HG02642 (cell line): ENCODE data around the gene NFX1.
"Not testable (repeated sequence)": the region's sequence is repeated elsewhere in the genome, so short reads cannot be mapped to it uniquely, and the experiment has no call there.

Source experiments
- ATAC-seq: cut with Tn5 transposase; IDR thresholded peaks from one replicate; pipeline ENCODE4 v1.9.1; 2021; ENCODE audit warnings: mild to moderate bottlenecking; ENCODE audit not compliant: unreplicated experiment, poor library complexity

The NFX1 gene

DNA sequence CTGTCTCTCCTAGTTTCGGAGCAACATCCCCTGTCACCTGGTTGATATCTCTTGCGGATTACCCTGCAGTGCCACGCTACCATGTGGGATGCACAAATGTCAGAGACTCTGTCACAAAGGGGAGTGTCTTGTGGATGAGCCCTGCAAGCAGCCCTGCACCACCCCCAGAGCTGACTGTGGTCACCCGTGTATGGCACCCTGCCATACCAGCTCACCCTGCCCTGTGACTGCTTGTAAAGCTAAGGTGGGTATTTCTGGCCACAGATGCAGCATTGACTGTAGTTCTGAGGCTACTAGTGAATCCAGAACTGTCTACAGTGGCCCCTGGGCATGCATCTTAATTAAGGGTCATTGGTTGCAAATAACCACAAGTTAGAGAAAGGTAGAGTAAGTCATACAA is 61.2 kb downstream of the NFX1 start:
- ATAC-seq: no peak

- ATAC-seq: no peak
Measured at GRCh38 chr9:33354651-33355211, 64.4 kb downstream of the NFX1 start.

DNA sequence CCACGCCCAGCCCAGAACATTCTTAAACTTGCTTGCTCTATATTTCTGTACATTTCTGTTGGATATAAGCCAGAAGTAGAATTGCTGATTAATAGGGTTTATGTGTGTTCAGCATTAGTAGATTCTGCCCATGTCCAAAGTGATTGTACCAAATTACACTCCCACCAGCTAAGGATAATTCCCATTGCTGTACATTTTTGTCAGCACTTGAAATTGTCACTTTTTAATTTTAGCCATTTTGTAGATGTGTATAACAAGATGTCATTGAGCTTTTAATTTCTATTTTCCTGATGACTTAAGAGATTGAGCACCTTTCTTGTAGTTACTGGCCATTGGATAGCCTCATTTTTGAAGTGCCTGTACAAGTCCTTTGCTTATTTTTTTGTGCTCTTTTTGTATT is 65.6 kb downstream of the NFX1 start:
- no peak for ATAC-seq

DNA sequence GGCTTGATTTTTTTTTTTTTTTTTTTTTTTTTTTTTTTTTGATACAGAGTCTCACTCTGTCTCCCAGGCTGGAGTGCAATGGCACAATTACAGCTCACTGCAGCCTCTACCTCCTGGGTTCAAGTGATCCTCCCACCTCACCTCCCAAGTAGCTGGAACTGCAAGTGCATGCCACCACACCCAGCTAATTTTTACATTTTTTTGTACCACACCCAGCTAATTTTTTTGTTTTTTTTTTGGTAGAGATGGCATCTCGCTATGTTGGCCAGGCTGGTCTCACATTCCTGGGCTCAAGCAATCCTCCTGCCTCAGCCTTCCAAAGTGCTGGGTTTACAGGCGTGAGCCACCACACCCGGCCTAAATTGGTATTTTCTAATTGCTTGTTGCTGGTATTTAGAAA is 68.3 kb downstream of the NFX1 start:
- not testable (repeated sequence) for ATAC-seq

GRCh38 chr9:33364127-33364526 is 73.8 kb downstream of the NFX1 start:
- ATAC-seq: no peak

DNA sequence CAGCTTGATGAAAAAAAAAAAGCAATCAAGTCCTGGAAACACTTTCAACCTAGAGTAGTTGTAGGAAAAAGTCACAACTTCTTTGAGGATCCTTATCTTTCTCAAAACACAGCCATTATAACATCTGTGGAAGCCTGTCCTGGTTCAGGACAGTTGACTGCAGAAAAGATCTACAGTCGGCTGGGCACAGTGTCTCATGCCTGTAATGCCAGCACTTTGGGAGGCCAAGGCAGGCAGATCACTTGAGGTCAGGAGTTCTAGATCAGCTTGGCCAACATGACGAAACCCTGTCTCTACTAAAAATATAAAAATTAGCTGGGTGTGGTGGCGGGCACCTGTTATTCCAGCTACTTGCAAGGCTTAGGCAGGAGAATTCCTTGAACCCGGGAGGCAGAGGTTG is 74.5 kb downstream of the NFX1 start:
- ATAC-seq: not testable (repeated sequence)

DNA sequence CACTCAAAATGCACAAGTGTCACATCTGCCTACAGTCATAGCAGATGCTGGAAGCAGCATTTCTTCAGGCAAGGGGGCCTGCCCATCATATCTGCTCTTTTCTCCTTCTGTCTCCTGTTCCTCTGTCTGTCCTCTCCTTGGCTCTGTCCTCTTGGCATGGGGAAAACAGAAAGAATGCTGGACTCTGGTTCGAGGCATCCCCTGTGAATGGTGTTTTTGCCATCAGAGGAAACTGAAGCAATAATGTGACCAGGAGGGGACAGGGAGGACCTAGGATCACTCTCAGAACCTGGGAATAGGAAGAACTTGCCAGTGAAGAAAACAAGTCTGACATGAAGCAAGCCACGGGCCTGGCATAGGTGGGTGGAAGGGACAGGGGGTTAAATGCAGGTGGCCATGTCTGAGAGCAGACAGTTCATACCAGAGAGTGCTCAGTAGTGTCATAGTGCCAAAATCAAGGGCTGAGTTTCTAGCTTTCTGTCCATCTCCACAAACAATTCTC is 76.7 kb downstream of the NFX1 start:
- no peak for ATAC-seq

- ATAC-seq: no peak
Measured at GRCh38 chr9:33372900-33373299, 82.6 kb downstream of the NFX1 start.

- ATAC-seq: no peak
Measured at GRCh38 chr9:33374190-33374589, 83.9 kb downstream of the NFX1 start.

DNA sequence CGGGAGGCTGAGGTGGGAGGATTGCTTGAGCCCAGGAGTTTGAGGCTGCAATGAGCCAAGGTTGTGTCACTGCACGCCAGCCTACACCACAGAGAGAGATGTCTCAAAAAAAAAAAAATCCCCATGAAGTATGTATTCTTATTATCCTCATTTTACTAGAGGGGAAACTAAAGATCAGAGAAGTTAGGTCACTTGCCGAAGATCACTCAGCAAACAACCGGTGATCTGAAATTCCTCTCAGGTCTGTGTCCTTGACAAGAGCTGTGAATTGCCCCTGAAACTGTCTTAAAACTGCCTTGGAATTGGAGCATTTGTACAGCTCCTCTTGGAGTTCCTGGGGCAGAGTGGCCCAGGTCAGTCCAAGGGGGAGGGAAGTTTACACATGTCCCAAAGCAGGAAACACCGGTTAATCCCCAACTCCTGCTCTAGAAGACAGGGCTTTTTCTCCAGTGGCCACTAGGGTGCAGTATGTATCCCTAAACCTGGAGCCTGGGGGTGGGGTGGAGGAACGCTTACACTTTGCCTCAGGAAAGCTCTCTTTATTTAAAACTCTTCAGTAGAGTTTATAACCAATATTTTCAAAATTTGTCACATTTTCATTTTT is 84.4 kb downstream of the NFX1 start:
- ATAC-seq: peak; percentile 75

GRCh38 chr9:33375238-33375840 is 85.0 kb downstream of the NFX1 start:
- peak; percentile 2 for ATAC-seq

GRCh38 chr9:33375841-33376321 is 85.6 kb downstream of the NFX1 start:
- ATAC-seq: no peak

- no peak for ATAC-seq
Measured at GRCh38 chr9:33377089-33377715, 86.9 kb downstream of the NFX1 start.

- no peak for ATAC-seq
Measured at GRCh38 chr9:33378121-33378795, 87.9 kb downstream of the NFX1 start.

DNA sequence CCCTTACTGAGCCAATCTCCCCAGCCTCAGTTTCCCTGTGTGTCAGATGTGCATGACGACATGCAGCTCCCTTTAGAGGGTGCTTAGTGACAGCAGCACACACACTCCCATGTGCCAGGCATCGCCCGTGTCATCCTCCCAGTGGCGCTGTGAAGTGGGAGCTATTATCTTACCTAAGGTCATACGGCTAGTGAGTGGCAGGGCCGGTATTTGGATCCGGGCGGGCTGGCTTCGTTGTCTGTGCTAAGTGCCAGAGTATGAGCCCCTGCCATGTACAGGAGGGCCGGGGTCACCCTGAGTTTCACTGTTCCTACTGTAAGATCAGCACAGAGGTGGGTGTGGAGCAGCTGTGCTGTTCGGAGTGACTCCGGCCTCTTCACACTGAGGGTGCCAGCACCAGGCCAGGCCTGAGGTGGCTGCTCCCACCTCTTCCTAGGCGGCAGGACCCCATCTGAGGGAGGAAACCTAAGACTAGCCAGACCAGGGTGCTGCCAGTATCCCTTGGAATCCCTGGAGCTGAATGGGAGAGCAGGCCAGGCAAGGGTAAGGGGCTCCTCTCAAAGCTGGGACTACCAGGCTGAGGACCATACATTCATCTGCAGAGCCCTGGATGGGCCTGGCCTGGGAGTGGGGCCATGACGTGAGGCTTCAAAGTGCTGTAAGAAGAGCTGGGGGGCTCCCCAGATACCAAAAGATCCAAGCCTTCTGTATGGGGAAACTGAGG is 89.5 kb downstream of the NFX1 start:
- no peak for ATAC-seq

DNA sequence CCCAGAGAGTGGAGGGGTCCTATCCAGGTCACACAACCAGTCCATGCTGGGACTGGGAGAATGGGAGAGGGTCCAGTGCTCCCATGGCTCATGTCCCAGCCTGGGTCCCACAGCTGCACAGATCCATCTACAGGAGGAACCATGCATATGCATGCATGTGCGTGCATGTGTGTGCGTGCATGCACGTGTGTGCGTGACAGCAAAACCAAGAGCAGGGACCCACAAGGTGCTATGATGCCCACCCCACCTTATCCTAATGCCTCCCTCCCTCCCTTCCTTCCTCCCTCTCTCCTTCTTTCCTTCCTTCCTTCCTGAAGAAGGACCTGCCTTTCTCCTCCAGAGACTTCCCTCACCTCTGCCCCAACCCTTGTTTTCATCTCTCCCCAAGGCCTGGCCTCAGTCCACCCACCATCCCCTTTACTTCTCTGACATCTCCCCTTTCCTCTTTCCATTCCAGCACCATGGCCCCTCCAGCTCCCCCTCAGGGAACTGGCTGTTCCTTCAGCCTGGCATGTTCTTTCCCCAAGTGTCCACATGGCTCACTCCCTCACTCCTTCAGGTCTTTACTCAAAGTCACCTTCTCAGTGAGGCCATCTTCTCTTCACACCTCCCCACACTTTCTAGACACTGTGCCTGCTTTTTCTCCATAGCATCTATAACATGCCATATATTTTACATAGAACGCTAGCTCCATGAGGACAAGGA is 90.2 kb downstream of the NFX1 start:
- no peak for ATAC-seq

GRCh38 chr9:33381231-33381791 is 91.0 kb downstream of the NFX1 start:
- ATAC-seq: no peak

DNA sequence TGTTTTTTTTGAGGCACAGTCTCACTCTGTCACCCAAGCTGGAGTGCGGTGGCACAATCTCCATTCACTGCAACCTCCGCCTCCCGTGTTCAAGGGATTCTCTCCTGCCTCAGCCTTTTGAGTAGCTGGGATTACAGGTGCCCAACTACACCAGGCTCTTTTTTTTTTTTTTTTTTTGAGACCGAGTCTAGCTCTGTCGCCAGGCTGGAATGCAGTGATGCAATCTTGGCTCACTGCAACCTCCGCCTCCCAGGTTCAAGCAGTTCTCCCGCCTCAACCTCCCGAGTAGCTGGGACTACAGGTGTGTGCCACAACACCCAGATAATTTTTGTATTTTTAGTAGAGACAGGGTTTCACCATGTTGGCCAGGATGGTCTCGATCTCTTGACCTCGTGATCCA is 92.1 kb downstream of the NFX1 start:
- ATAC-seq: not testable (repeated sequence)

DNA sequence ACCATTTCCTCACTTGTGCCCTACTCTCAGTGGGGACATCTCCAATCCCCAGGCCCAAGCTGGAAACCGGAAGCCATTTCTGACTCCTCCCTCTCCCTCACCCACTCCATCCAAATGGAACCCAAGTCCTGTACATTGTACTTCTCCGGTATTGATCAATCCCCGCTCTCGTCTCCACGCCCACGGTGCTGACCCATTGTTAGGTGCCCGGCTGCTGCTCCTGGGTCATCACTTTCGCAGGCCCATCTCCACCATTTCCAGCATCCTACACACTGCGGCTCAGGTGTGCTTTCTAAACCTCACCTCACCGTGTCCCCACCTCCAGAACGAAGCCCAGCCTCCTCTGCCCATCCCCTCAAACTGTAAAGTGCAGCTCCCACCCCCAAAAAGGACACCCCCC is 93.1 kb downstream of the NFX1 start:
- not testable (repeated sequence) for ATAC-seq
